CD4-positive, alpha-beta memory T cell (primary cell): ENCODE data around the gene PLCL1. TPM values are rescaled to one million over a fixed set of nuclear protein-coding genes. Genes with fewer than 3 reads are reported as not detected.
"Not testable (repeated sequence)": the region's sequence is repeated elsewhere in the genome, so short reads cannot be mapped to it uniquely, and the experiment has no call there.

Source experiments
- CTCF ChIA-PET: fragments of 350-600 bp; sonication (Branson Sonifier 250); formaldehyde crosslinking; loops from one replicate; lab custom pipeline; 2021; ENCODE audit warnings: inconsistent platforms; ENCODE audit not compliant: partially characterized antibody; lab: Charles Lee
- POLR2A ChIA-PET: fragments of 350-600 bp; sonication (Branson Sonifier 250); formaldehyde crosslinking; loops from one replicate; lab custom pipeline; 2021; ENCODE audit not compliant: partially characterized antibody; lab: Charles Lee
- DNase-seq, 5 donors: peaks; one replicate each; pipeline versions ENCODE4 v3.0.0 to v3.0.0-alpha.2; 2020 to 2022; ENCODE audit warnings: mixed read lengths in 1 of 5
- H3K27ac ChIP-seq: one replicate; pipeline ENCODE4 v1.7.0; 2013; ENCODE audit warnings: low read depth, low read length
- H3K27me3 ChIP-seq: 2 replicates; pipeline ENCODE4 v1.7.0; 2013; ENCODE audit warnings: mild to moderate bottlenecking, low read length, moderate library complexity; ENCODE audit not compliant: insufficient read depth
- H3K36me3 ChIP-seq: 2 replicates; pipeline ENCODE4 v1.7.0; 2013; ENCODE audit warnings: mild to moderate bottlenecking, low read length, moderate library complexity; ENCODE audit not compliant: insufficient read depth
- H3K4me1 ChIP-seq: 2 replicates; pipeline ENCODE4 v1.7.0; 2013; ENCODE audit warnings: mild to moderate bottlenecking, low read length, moderate library complexity; ENCODE audit not compliant: insufficient read depth
- H3K4me3 ChIP-seq, 2 donors: one replicate each; pipeline ENCODE4 v1.7.0; 2013; ENCODE audit warnings: low read length in 2 of 2, mild to moderate bottlenecking in 1 of 2
- H3K9me3 ChIP-seq, 2 donors: one replicate each; pipeline ENCODE4 v1.7.0; 2013; ENCODE audit warnings: low read length in 2 of 2, control low read depth in 1 of 2; ENCODE audit not compliant: control insufficient read depth in 1 of 2
- H3K27ac Mint-ChIP-seq, 7 donors: one replicate each; pipeline ENCODE4 v1.8.0; 2020 to 2021; ENCODE audit warnings: mixed read lengths in 7 of 7, mild to moderate bottlenecking in 6 of 7, inconsistent platforms in 3 of 7, moderate library complexity in 3 of 7
- H3K27me3 Mint-ChIP-seq, 2 donors: one replicate each; pipeline ENCODE4 v1.8.0; 2020 to 2021; ENCODE audit warnings: mixed read lengths in 2 of 2
- H3K36me3 Mint-ChIP-seq, 2 donors: one replicate each; pipeline ENCODE4 v1.8.0; 2020 to 2021; ENCODE audit warnings: mixed read lengths in 2 of 2, inconsistent platforms in 1 of 2, mild to moderate bottlenecking in 1 of 2
- H3K4me1 Mint-ChIP-seq, 4 donors: one replicate each; pipeline ENCODE4 v1.8.0; 2020 to 2021; ENCODE audit warnings: mixed read lengths in 4 of 4, mild to moderate bottlenecking in 1 of 4
- H3K4me3 Mint-ChIP-seq, 8 donors: one replicate each; pipeline ENCODE4 v1.8.0; 2020 to 2021; ENCODE audit warnings: mixed read lengths in 8 of 8, mild to moderate bottlenecking in 7 of 8, moderate library complexity in 6 of 8, inconsistent platforms in 3 of 8
- H3K9me3 Mint-ChIP-seq, 8 donors: one replicate each; pipeline ENCODE4 v1.8.0; 2020 to 2021; ENCODE audit warnings: mixed read lengths in 8 of 8, mild to moderate bottlenecking in 5 of 8, inconsistent platforms in 3 of 8, moderate library complexity in 1 of 8
- intact Hi-C: fragments of 100-400 bp; cut with micrococcal nuclease; formaldehyde crosslinking; loops from one replicate; pipeline ENCODE4 v1.15.1; 2023
- polyA plus RNA-seq, 2 donors: library from polyadenylated mRNA; unstranded; fragments of 300-500 nt; fragmentation: Illumina TruSeq; gene quantifications; one replicate each; pipeline ENCODE4 v1.2.3, GENCODE V29; 2021
- total RNA-seq, 2 experiments: library from RNA; stranded (reverse); gene quantifications; one replicate each; pipeline ENCODE4 v1.2.3, GENCODE V29; 2021

The PLCL1 gene
- total and polyA plus RNA-seq, 4 experiments from 2014 or later: 5.5 to 17.6 (median 12.4) TPM

DNA sequence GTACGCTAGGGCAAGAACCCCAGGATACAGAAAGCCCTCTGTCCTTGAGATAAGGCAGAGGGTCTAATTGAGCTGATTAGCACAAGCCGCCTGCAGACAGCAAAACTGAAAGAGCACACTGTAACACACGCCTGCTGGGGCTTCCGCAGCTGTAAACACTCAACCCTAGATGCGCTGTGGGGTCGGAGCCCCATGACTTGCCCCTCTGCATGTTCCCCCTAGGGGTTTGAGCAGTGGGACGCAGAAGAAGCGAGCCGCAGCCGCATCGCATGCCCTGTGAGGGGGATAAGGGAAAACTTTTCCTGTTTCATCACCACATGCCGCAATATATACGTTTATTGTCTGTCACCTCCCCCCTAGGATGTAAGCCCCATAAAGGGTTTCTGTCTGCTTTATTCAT, 384.6 kb downstream of the PLCL1 start:
- Histone ChIP-seq H3K36me3 (no peaks in the 10 kb centered on the region), H3K4me1 (no peaks in the 10 kb centered on the region), H3K4me3 (no peak overlapping the region), H3K27me3 (no peaks in the 10 kb centered on the region), H3K9me3 (no peaks in the 10 kb centered on the region), H3K27ac (no peak overlapping the region)
- CTCF ChIA-PET: no interaction called here
- intact Hi-C loops: no loop called here
- peaks cover 0 to 4% of the 10 kb centered on the region in 2 donors for H3K27me3 Mint-ChIP-seq
- no peak overlapping the region for H3K4me3 Mint-ChIP-seq
- H3K36me3 Mint-ChIP-seq: no peaks in the 10 kb centered on the region
- H3K4me1 Mint-ChIP-seq: no peaks in the 10 kb centered on the region
- H3K9me3 Mint-ChIP-seq: peaks cover 0 to 8% (median 1%) of the 10 kb centered on the region in 8 donors
- POLR2A ChIA-PET: no interaction called here
- DNase-seq: no peak
- H3K27ac Mint-ChIP-seq: no peak overlapping the region

DNA sequence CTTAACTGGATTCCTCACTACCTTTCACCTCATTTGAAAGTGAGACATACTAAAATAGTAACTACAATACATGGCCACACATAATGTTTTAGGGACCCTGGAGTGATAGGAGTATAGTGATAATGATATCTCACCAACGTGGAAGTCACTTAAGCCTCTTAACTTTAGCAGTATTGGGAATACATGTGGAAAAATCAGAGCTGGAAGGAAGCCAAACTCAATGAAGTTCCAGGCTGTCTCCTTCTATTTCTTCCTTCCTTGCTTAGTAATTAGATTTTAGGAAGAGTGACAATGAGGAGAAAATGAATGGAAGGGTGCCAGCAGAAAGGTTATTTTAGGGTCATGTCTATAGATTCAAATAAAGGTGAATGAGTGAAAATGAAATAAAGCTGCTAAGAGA, 387.3 kb downstream of the PLCL1 start:
- Histone ChIP-seq H3K4me1 (no peaks in the 10 kb centered on the region), H3K4me3 (no peak overlapping the region), H3K36me3 (no peaks in the 10 kb centered on the region), H3K27ac (no peak overlapping the region), H3K9me3 (no peaks in the 10 kb centered on the region), H3K27me3 (no peaks in the 10 kb centered on the region)
- no peaks in the 10 kb centered on the region for H3K4me1 Mint-ChIP-seq
- intact Hi-C loops: no loop called here
- peaks cover 0 to 9% (median 0%) of the 10 kb centered on the region in 8 donors for H3K9me3 Mint-ChIP-seq
- H3K4me3 Mint-ChIP-seq: no peak overlapping the region
- DNase-seq: no peak
- H3K27me3 Mint-ChIP-seq: peaks cover 5 to 8% of the 10 kb centered on the region in 2 donors
- no peaks in the 10 kb centered on the region for H3K36me3 Mint-ChIP-seq
- H3K27ac Mint-ChIP-seq: no peak overlapping the region
- ChIA-PET CTCF (no interaction called here), POLR2A (no interaction called here)

DNA sequence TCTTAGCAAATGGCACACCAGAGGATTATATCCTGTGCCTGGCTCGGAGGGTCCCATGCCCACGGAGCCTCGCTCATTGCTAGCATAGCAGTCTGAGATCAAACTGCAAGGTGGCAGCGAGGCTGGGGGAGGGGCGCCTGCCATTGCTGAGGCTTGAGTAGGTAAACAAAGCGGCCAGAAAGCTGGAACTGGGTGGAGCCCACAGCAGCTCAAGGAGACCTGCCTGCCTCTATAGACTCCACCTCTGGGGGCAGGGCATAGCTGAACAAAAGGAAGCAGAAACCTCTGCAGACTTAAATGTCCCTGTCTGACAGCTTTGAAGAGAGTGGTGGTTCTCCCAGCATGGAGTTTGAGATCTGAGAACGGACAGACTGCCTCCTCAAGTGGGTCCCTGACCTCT, 392.2 kb downstream of the PLCL1 start:
- H3K27ac Mint-ChIP-seq, H3K36me3 ChIP-seq, H3K4me1 Mint-ChIP-seq, CTCF ChIA-PET, H3K27me3 Mint-ChIP-seq, H3K4me3 ChIP-seq, H3K4me1 ChIP-seq, H3K27ac ChIP-seq, H3K4me3 Mint-ChIP-seq, DNase-seq, H3K36me3 Mint-ChIP-seq, intact Hi-C loops, H3K9me3 ChIP-seq, H3K9me3 Mint-ChIP-seq, POLR2A ChIA-PET, H3K27me3 ChIP-seq: not testable (repeated sequence)

Other genes with a start within 250 kb of the PLCL1 start
- gene RFTN2, start 129.0 kb upstream of the PLCL1 start, total RNA-seq: not detected
- under 1 TPM in 1 of 2 donors, not detected in 1; 0.37 TPM for gene RFTN2, start 129.0 kb upstream of the PLCL1 start, polyA plus RNA-seq
- gene MARS2, start 99.2 kb upstream of the PLCL1 start, total RNA-seq: 10 to 100 TPM; 12.1 to 12.3 TPM
- 10 to 100 TPM in 1 of 2 donors, 1 to 10 TPM in 1; 8.6 to 10.1 TPM for gene MARS2, start 99.2 kb upstream of the PLCL1 start, polyA plus RNA-seq
- gene BOLL, start 19.3 kb upstream of the PLCL1 start, total RNA-seq: not detected
- not detected for gene BOLL, start 19.3 kb upstream of the PLCL1 start, polyA plus RNA-seq